LNCAP (cell line): ENCODE results near the gene SAP30L.

Experiments
- CTCF ChIP-seq: fragments of 450-650 bp; IDR thresholded peaks from 2 replicates; pipeline ENCODE4 v1.5.1; 2017; ENCODE audit warnings: mild to moderate bottlenecking

Gene SAP30L

GRCh38 chr5:154479160-154479943 is 33.6 kb downstream of the SAP30L start:
- no peak for TF ChIP-seq CTCF

DNA sequence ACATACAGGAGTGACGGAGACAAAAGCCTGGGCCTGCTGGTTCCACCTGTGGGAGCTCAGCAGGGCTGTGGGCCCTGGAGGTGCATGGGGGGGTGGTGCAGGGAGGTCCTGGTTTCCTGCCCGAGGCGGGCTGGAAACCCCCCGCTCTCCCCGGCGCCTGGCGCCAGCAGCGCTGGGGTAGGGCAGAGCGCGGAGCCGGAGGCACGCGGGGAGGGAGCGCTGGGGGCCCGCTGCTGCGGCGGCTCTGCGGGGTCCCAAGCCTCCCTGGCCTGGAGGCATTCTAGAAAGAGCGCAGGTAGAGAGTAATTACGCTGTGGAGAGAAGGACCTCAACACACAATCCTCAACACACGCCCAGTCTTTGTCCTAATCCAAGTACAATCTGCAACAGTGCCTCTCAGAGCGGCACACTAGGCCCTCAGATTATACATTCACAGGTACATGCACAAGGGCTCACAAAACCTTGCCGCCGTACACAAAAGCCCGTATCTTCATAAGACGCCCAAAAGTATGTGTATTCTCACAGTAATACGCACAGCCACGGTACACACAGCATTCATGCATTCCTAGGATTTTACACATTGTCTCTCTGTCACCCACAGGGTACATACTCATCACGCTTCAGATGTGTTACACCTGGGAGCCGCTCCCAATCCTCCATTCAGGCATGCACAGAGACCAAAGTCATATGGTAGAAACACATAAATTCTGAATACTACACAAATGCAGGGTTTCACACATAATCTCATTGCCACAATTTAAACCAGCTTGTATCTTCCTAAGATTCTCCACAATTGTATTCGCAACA is 34.4 kb downstream of the SAP30L start:
- TF ChIP-seq CTCF, result no peak

- no peak for TF ChIP-seq CTCF
Observed at GRCh38 chr5:154480847-154481246, 35.0 kb downstream of the SAP30L start.

GRCh38 chr5:154481584-154482381 is 36.0 kb downstream of the SAP30L start:
- no peak for TF ChIP-seq CTCF

GRCh38 chr5:154482528-154483449 is 37.0 kb downstream of the SAP30L start:
- no peak for TF ChIP-seq CTCF

DNA sequence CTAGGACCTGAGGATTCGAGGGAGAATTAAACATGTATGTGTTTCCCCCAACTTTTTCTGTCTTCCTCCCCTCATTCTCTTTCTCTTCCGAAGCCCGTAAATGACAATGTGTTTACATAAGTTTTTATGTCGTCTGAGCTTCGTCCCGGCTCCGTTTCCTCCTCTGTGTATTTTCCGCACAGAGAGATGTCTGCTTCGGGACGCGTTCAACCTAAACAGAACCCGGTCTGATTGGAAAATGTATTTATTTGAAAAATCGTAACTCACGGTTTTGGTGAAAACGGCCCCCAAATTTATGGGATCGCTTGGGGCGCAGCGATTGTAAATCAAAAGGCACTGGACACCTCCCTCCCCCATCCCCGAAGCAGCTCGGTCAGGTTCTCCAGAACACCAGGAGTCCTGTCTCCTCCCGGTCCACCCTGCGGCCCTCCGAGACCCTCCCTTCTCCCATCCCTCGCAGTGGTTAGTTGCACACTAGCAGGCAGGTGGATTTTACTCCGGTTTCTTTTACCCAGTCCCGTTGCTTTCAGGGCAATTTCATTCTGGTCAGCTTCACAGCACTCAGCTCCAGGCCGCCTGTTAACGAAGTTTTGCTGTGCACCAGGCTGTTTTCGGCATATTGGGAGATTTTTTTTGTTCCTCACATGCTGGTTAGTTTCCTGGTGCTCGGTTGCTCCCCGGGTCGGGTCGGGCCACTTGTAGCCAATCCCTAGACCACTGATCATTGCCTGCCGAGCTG is 38.0 kb downstream of the SAP30L start:
- TF ChIP-seq CTCF, result no peak
